Daoy (cell line): Measurements from ENCODE around the gene FLNC. TPM values are rescaled to one million over a fixed set of nuclear protein-coding genes. Genes with fewer than 3 reads are reported as not detected.

Experiments used
- DNase-seq: peaks from one replicate; pipeline ENCODE4 v3.0.0-alpha.2; 2015; ENCODE audit warnings: low read depth
- total RNA-seq: library from RNA; depleted of rRNA; stranded (reverse); fragments of >200 nt; shearing (Covaris generic); gene quantifications from 2 replicates; pipeline ENCODE4 v1.2.3, GENCODE V29; 2014

The FLNC gene
- total RNA-seq, 1 experiment from 2014 or later: 81.1 TPM

DNA sequence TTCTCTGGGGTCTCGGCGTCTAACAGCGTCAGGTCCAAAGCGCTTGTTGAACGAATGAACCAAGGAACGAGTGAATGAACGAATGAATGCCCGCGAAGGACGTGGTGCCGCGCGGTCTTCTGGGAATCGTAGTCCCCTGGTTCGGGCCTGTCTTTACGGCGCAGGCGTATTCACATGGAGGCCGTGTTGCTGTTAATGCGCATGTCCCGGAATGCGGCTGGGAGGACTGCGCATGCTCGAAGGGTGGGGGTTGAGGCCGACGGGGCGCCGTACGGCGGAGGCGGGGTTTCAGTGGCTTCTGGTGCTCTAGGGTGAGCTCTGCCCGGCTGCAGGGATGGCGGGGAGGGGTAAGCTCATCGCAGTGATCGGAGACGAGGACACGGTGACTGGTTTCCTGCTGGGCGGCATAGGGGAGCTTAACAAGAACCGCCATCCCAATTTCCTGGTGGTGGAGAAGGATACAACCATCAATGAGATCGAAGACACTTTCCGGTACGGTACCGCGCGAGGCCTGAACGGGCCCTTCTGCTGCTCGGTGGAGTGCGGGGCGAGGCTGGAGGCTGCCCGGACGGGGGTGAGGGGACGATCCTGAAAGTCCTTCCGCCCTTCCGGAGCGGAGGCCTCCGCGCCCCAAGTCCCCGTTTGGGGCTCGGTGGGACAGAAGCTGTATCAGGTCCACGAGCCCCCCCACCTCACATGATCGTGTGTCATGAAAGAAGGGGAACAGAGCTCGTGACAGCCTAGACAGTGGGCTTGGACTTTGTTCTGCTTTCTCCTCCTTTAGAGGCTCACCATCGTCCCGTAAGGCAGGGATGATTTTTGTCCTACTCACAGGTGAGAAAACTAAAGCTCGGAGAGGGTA is 32.6 kb downstream of the FLNC start, which contains the start of gene ATP6V1F:
Gene ATP6V1F (plus strand): TSS at position 286 of the 862 bp plus-strand sequence. CDS start 49 bp downstream, at position 335.
- peak; percentile 100 for DNase-seq

DNA sequence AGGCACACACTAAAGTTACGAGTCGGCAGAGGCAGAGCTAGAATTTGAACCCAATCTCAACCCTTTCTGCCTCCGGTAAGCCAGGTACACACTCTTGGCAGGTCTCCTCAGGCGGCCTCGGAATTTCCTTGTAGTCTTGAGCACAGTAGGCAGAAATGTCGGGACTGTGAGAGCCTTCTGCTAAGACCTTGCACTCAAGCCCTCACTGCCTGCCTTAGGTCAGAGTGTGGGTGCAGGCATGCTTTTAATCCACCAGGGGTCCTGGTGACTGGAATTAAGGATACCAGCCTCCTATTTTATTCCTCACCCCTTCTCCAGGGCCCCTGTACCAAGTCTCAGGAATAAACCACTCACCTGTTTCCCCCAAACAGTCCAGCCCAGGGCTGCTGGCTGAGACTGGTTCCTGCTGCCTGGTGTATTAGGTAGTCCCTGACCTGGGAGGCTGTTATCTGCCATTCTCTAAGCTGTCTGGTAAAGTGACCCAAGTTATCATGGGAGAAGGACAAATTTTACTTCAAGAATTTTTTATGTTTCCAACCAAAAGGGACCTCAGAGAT is 33.3 kb downstream of the FLNC start:
- peak; percentile 75 for DNase-seq

DNA sequence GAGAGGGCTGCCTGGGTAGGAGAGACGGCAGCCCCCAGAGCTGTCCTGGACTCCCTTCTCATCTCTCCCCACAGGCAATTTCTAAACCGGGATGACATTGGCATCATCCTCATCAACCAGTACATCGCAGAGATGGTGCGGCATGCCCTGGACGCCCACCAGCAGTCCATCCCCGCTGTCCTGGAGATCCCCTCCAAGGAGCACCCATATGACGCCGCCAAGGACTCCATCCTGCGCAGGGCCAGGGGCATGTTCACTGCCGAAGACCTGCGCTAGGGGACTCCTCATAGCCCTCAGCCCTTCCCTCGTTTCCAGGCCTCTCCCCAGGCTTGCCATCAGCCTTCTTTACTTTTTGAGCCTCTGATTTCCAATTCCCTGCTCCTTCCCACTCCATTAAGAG is 35.1 kb downstream of the FLNC start:
- DNase-seq: no peak

DNA sequence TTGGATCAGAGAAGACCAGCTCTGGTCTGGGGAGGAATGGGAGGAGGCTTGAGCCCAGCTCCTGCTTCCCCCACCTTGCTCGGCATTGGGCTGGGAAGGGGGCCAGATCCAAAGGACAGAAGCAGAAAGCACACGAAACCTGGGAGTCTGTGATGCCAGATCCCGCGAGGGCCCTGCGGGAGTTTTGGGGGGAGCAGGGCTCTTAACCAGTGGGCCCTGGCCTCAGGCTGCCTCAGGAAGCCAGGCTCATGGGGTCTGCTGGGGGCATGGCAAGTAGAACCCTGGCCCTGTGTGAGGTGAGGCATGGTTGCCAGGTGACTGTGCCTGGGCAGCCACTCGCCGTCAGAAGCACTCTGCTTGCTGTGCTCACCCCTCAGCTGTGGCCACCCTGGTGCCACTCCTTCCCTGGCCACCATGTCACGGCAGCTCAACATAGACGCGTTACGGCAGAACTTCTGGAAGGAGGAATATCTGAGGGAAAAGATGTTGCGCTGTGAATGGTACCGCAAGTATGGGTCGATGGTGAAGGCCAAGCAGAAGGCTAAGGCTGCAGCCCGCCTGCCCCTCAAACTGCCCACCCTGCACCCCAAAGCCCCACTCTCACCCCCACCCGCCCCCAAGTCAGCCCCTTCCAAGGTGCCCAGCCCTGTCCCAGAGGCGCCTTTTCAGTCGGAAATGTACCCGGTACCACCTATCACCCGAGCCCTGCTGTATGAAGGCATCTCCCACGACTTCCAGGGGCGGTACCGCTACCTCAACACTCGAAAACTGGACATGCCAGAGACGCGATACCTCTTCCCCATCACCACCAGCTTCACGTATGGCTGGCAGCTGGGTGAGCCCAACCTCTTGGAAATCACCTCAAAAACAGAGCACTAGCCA is 36.0 kb downstream of the FLNC start:
- no peak for DNase-seq

DNA sequence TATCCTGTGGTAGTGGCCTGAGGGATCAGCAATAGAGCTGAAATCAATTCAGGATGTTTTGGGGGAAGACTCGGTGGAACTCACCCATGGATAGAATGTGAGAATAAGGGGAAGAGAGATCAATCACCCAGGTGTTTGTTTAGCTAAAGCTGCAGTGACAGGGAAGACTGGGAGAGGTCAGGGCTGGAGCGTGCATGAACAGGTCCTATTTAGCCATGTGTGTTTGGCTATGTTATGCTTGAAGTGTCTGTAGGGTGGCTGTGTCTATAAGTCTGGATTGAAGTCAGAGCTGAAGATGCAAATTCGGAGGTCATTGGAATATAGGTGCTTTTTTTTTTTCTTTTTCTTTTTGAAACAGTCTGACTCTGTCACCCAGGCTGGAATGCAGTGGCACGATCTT is 37.0 kb downstream of the FLNC start:
- no peak for DNase-seq

DNA sequence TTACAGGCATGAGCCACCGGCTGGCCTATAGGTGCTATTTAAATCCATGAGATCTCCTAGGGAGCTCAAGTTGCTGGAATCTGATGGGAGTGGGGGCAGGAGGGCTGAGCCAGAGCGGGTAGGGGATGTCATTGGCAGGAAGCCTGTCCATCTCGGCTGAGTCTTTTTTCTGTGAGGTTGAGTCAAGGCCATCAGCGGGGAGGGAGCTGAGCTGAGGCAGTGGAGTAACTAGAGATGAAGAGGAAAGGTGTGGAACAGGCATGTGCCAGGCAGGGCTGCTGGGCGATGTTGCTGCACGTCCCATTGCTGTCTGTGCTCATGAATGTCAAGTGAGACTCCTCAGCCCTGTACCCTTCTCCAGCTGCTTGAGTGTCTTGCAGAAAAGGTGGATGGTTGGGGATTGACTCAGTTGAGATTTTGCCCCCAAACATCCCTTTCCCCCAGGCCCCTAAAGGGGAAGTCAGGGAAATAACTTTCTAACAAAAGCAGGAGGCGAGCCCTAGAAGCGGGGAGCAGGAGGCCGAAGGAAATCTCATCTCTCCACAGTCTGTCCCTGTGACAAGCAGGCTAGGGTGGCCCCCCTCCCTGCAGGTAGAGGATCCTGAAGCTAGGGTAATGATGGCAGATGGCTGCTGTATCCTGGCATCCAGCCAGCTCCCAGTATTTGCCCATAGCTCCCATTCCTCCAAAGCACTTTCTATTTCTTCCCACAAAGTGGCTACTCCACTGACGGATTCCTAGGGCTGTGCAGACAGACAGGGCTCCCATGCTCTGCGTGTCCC is 37.8 kb downstream of the FLNC start:
- DNase-seq: peak; percentile 57

DNA sequence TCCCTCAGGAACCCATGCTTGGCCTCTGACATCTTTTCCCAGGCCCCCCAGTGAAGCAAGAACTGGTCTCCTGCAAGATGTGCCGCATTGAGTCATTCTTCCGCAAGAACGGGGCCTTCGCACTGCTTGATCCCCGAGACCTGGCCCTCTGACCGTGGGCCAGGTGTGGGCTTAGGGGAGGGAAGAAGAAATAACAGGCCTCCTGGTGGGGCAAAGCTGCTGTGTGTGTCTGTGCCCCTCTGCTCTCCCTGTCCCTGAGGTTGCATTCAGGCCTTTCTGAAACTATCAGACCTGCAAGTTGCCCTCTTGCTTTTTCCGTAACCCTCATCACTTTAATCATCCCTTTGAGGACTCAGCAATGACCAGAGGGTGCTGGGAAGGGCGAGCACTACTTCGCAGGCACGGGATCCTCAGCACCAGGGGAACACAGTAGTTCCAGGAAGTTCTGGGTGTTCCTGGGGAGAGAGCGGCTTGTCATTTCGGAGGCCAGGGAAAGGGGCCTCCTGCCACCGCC is 38.5 kb downstream of the FLNC start:
- DNase-seq: no peak

DNA sequence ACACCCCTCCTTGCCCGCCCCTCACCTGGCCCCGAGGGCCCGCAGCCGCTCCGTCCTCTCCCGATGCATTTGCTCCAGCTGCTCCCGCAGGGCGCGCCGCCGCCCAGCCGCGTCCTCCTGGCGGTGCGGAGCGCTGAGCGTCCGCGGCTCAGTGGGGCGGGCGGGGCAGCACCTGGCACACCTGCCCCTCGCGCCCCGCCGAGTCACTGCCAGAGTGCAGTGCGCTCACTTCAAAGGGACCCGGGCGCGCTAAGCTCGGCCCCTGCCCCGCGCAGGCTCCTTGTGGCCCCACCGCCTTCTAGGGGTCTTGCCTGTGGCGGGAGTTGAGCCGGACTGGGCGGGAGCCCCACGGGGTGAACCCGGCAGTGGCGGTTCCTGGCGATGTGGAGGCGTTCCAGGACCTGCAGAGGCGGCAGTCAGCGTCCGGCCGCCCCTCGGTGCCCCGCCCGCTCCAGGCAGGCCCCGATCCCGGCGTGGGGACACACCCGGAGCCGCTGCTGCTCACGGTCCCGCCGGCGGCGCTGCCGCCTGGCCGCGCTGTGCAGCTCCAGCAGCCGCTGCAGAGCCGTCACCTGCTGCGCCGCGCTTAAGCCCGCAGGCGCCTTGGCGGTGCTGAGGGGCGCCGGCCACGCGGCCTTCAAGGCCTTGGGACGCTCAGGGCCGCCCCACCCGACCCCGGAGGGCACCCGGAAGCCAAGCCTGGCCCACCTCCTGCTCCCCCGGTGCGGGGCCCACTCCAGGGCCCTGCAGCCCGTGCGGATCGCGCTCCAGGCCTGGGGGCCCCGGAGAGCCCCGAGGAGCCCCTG is 39.1 kb downstream of the FLNC start:
- peak; percentile 79 for DNase-seq

DNA sequence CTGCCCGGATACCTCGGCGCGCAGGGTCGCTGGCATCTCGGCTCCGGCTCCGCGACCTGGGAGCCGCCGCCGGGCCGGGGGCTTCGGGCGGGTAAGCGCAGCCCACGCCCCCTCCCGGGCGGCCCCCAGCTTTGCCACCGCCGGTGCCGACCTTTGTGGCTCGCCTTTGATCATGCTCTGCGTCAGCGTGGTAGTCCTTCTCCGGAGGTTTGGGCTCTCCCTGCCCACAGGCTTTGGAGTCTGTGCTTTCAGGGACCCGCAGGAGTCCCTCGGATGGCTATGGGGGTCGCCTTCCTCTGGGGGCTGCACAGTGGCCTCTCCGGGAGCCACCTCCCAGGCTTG is 39.7 kb downstream of the FLNC start:
- DNase-seq: no peak

DNA sequence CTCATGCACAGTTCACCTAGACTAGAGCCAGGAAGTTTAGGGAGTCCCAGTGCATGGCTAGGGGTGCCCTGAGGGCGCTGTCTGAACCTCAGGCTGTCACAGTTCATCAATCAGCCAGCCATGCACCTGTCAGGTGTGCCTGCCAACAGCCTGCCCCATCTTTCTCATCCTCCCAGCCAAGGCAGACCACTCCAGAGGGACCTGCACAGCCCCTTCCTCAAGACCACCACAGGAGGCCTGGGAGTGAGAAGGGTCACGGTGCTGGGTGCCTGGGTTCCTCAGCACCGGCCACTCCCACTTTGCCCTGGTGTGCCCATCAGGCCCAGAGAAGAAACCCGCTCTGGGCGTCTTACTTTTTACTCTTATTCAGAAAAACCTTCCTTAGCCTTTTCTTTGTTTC is 40.8 kb downstream of the FLNC start:
- no peak for DNase-seq

DNA sequence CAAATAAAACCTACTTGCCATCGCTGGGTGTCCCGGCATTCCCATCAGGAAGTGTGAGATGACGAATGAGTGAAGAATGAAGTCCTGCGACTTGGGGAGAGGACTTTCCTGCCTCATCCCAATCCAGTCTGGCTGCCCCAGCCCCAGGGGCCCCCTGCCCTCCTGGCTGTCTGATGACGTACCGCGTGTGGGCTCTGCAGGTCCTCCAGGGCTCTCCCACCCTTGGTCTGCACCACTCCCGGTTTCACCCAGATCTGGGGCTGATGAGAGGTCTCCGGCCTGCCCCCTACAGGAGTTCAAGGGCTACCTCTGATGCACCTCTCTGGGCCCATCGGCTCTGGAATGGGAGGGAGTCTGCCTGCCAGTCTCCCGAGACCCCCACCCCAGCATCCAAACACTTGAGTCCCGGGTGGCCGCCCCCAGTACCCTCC is 42.2 kb downstream of the FLNC start:
- DNase-seq: no peak

DNA sequence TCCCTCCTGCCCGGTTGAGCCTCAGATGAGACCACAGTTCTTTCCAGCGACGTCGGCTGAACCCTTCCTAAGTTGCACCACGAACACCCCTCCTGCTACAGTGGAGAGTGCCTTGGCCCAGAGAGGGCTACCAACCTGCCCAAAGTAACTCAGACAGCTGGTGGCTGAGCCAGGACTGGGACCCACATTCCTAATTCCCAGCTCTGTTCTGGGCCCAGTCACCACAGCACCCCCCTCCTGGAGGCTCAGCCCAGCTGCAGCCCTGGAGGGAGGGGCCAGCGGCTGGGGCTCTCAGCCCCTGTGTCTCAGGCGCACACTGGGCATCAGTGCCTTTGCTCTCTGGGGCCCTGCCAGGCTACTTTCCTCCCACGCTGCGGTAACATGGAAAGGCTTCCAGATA is 43.0 kb downstream of the FLNC start:
- no peak for DNase-seq

DNA sequence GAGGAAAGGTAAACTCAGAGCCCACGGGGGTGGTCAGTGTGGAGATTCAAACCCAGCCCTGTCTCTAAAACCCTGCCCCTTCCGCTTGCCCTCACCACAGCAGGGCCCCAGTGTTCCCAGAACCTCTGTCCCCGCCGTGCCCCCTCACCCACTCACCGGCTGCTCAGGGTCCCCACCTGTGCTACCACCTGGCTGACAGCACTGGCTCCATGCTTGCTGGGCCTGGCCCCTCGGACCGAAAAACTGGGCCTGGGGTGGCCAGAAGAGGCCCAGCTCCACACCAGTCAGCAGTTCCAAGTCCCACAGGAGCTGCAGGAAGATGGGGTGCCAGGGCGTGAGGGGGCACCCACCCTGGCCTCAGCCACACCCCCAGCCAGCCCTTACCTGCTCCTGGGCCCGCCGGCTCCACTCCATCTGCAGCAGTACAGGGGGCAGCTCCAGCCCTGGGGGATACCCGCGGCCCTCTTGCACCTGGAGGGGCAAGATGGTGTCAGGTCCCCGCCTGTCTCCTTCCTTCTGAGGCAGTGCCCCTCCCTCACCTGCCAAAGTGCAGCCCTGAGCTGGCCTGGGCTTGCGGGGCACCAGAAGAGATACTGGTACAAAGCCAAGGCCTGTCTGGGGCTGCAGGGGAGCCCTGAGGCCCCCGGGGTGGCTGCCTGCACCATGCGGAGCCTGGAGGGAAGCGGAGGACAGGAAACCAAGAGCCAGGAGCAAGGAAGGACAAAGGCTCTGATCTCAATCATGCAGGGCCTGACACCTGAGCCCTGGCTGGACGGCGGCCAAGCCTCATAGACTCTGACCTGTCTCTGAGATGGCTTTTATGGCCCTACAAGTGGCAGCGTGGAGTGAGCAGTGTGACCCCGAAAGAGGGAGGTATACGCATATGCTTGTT is 44.2 kb downstream of the FLNC start:
- no peak for DNase-seq

DNA sequence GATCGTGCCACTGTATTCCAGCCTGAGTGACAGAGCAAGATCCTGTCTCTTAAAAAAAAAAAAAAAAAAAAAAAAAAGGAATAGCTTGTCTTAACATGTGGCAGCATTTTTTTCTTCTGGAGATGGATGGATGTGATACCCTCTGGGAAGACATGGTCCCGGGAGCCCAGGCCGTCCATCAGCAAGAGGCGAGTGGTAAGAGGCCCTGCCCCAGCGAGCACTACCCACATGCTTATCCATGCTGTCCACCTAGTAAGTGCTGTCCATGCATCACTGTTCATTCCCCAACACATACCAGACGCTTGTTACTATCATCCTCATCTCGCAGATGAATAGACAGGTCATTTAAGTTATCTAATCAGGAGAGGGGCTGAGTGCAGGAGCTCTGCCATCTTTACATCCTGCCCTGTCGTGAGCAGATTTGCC is 45.3 kb downstream of the FLNC start:
- DNase-seq: no peak

DNA sequence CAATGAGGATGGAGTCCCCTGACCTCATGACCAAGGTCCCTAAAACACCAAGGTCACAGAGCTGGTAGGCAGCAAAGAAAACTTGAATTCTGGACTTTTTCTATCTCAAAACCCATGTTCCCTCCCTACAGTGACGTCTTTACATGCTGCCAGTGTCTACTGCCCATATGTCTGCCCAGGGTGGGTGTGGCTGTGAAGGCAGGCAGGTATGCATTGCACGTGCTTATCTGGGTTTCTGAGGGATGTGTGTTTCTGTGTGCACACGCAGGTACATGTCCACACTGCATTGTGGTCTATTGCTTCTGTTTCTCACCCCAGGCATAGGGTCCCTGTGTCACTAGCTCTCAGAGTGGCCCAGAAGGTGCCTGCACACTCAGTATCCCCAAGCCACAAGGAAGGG is 45.9 kb downstream of the FLNC start:
- no peak for DNase-seq

DNA sequence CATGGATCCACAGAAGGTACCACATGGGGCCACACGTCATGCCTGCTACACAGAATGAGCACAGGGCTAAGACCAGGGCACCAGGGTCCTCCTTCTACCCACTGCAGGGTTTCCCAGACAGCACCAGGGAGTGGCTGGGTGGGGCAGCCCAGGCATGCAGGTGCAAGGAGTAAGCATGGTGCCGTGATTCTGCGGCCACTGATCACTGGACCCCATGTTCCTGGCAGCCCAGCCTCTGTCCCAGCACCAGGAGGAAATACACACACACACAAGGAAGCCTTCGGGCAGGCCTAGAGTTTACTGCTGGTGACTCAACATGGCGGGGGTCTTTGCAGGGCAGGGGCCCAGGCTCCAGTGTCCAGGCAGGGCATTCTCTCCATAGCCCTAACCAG is 46.4 kb downstream of the FLNC start:
- DNase-seq: no peak

DNA sequence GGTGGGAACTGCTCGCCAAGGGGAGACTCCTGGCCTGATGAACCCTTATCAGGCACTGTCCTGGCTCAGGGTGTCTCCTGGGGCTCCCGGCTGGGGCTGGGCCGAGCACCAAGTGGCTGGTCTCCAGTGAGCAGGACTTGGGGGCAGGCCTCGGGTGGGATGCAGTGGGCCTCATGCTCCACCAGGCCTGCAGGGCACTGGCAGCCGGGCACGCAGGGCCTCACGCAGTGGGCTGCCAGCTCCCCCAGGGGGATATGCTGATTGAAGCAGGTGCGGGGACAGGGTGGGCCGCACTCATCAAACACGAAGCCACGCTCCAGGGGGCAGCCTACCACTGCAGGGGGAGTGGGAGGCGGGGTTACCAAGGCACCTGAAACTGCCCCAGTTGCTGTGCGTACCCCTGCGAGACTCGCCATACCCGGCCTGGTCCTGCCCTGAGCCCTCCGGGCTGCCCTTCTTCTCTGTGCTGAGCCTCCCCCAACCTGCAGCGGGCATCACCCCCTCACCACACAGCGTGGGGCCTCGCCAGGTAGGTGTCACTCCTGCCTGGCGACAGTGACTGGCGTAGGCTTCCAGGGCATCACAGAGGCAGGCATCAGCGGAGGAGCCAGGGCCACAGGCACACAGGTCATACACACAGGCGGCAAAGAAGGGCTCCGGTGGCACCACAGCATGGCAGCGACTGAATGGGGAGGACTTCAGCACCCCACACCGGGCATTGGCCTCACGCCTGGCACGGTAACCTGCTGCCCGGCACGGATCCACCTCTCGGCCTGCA is 47.0 kb downstream of the FLNC start:
- DNase-seq: no peak

DNA sequence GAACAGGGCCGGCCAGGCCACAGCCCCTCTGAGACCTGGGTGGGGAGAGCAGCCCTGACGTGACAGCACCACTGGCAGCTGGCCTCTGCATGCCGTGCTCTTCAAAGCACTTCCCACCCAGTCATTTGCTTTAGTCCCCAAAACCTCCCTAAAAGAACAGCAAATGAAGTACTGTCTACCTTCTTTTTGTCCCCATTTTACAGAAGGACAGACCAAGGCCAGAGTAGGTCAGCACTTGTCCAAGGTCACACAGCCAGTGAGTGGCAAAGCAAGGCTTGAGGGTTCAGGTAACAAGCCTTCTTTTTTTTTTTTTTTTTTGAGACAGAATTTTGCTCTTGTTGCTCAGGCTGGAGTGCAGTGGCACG is 47.5 kb downstream of the FLNC start:
- DNase-seq: no peak
